IPS-20b (cell line): Measurements from ENCODE around the gene SERPINC1.
"Not testable (repeated sequence)": the region's sequence is repeated elsewhere in the genome, so short reads cannot be mapped to it uniquely, and the experiment has no call there.

Experiments
- H3K27ac ChIP-seq: one replicate; pipeline ENCODE4 v1.5.1; 2013; ENCODE audit warnings: low read length
- H3K27me3 ChIP-seq: 2 replicates; pipeline ENCODE4 v1.6.1; 2013; ENCODE audit warnings: mild to moderate bottlenecking, low read length, inconsistent platforms; ENCODE audit not compliant: insufficient read depth
- H3K36me3 ChIP-seq: 2 replicates; pipeline ENCODE4 v1.6.1; 2013; ENCODE audit warnings: low read depth, mild to moderate bottlenecking, inconsistent platforms, low read length, moderate library complexity; ENCODE audit not compliant: insufficient read depth
- H3K4me1 ChIP-seq: 2 replicates; pipeline ENCODE4 v1.6.1; 2013; ENCODE audit warnings: mild to moderate bottlenecking, control low read depth, inconsistent platforms, low read length, moderate library complexity; ENCODE audit not compliant: insufficient read depth
- H3K4me3 ChIP-seq: 2 replicates; pipeline ENCODE4 v1.5.1; 2013; ENCODE audit warnings: mild to moderate bottlenecking, low read length, inconsistent platforms
- H3K9ac ChIP-seq: 2 replicates; pipeline ENCODE4 v1.6.1; 2013; ENCODE audit warnings: low read depth, mild to moderate bottlenecking, inconsistent platforms, low read length, moderate library complexity
- H3K9me3 ChIP-seq: 2 replicates; pipeline ENCODE4 v1.6.1; 2013; ENCODE audit warnings: mild to moderate bottlenecking, low read depth, low read length, inconsistent platforms; ENCODE audit not compliant: insufficient read depth

SERPINC1 gene

GRCh38 chr1:173859547-173859946, 57.6 kb downstream of the SERPINC1 start:
- peaks cover 78% of the 10 kb centered on the region for H3K36me3 ChIP-seq
- H3K27ac ChIP-seq, H3K4me3 ChIP-seq, H3K9me3 ChIP-seq, H3K4me1 ChIP-seq, H3K27me3 ChIP-seq, H3K9ac ChIP-seq: not testable (repeated sequence)

GRCh38 chr1:173857363-173857917, 59.7 kb downstream of the SERPINC1 start:
- Histone ChIP-seq H3K9ac (no peak overlapping the region), H3K27me3 (no peaks in the 10 kb centered on the region), H3K4me1 (peaks cover 7% of the 10 kb centered on the region; the same call in 1 of the 2 replicates), H3K9me3 (no peaks in the 10 kb centered on the region), H3K4me3 (no peak overlapping the region), H3K27ac (no peak overlapping the region), H3K36me3 (peaks cover 74% of the 10 kb centered on the region)

- H3K4me3 ChIP-seq = no peak overlapping the region
- no peak overlapping the region for H3K9ac ChIP-seq
- peaks cover 7% of the 10 kb centered on the region; the same call in 1 of the 2 replicates for H3K4me1 ChIP-seq
- no peaks in the 10 kb centered on the region for H3K9me3 ChIP-seq
- no peaks in the 10 kb centered on the region for H3K27me3 ChIP-seq
- H3K27ac ChIP-seq = no peak overlapping the region
- H3K36me3 ChIP-seq = peaks cover 78% of the 10 kb centered on the region
Measured at GRCh38 chr1:173856903-173857302, 60.2 kb downstream of the SERPINC1 start.

GRCh38 chr1:173856014-173856413, 61.1 kb downstream of the SERPINC1 start:
- Histone ChIP-seq H3K27me3 (no peaks in the 10 kb centered on the region), H3K9me3 (no peaks in the 10 kb centered on the region), H3K4me3 (no peak overlapping the region), H3K9ac (no peak overlapping the region), H3K27ac (no peak overlapping the region), H3K4me1 (peaks cover 7% of the 10 kb centered on the region; the same call in 1 of the 2 replicates), H3K36me3 (peaks cover 85% of the 10 kb centered on the region)
